SH-SY5Y (cell line): ENCODE data around the gene ZNF469.

Experiments used
- GATA2 ChIP-seq: IDR thresholded peaks from 2 replicates; pipeline ENCODE4 v1.6.1; 2011; ENCODE audit warnings: mild to moderate bottlenecking, low read depth, low read length
- GATA3 ChIP-seq: IDR thresholded peaks from 2 replicates; pipeline ENCODE4 v1.6.1; 2011; ENCODE audit warnings: low read depth, mild to moderate bottlenecking, low read length, moderate library complexity

DNA sequence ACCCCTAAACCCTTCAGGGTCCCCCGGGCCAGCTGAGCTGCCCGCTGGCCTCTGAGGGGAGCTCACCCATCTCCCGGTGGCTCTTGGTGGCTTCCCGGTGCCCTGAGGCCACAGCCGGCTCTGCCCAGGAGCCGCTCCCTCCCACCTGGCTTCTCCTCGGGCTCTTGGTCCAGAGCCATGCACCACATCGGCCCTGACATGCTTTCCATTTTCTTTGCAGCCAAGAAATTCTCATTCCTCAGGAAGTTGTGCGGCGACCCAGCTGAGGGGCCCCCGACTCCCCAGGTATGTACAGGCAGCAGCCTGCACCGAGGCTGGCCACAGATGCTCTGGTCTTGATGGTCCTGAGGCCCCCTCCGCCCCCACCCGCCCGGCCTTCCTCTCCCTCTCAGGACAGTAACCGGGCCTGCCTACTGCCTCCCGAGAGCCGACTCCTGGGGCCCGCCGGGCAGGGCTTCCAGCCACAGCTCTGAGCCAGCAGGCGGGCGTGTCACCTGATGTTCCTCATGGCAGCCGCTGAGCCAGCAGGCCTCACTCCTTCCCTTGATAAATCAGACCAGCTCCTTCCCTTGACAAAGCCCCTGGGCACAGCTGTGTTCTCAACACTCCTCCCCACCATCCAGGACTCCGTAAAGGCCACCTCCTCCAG lies 42.0 kb downstream of the ZNF469 start:
- TF ChIP-seq GATA2 = no peak
- TF ChIP-seq GATA3 = no peak
